Fibroblast of mammary gland (primary cell): Measurements from ENCODE around the gene APC2.
"Not testable (repeated sequence)": the region's sequence is repeated elsewhere in the genome, so short reads cannot be mapped to it uniquely, and the experiment has no call there.

Experiments
- DNase-seq: peaks from one replicate; pipeline ENCODE4 v3.0.0-alpha.2; 2010; ENCODE audit warnings: low read depth
- H3K4me3 ChIP-seq: 2 replicates; pipeline ENCODE4 v1.5.1; 2011; ENCODE audit warnings: low read depth, mild to moderate bottlenecking, low read length, moderate library complexity; ENCODE audit not compliant: control insufficient read depth
- CTCF ChIP-seq: conservative IDR thresholded peaks from 2 replicates; pipeline ENCODE4 v1.5.1; 2011; ENCODE audit warnings: low read depth, low read length, inconsistent platforms; ENCODE audit not compliant: control insufficient read depth, insufficient read depth

Gene APC2

GRCh38 chr19:1495799-1496713, 46.1 kb downstream of the APC2 start:
- TF ChIP-seq CTCF = no peak
- no peak overlapping the region for H3K4me3 ChIP-seq
- DNase-seq = no peak

- TF ChIP-seq CTCF = no peak
- H3K4me3 ChIP-seq = no peak overlapping the region
- DNase-seq = no peak
Observed at GRCh38 chr19:1496714-1497577, 47.0 kb downstream of the APC2 start.

GRCh38 chr19:1497578-1498235, 47.8 kb downstream of the APC2 start:
- H3K4me3 ChIP-seq = no peak overlapping the region
- no peak for TF ChIP-seq CTCF
- no peak for DNase-seq

- not testable (repeated sequence) for H3K4me3 ChIP-seq
Observed at GRCh38 chr19:1499231-1499630, 49.3 kb downstream of the APC2 start.

GRCh38 chr19:1501200-1501595, 51.3 kb downstream of the APC2 start:
- DNase-seq = no peak
- no peak for TF ChIP-seq CTCF
- H3K4me3 ChIP-seq = no peak overlapping the region

More at GRCh38 chr19:1499231-1499630, 49.3 kb downstream of the APC2 start:
- DNase-seq = not testable (repeated sequence)

GRCh38 chr19:1502433-1503088, 52.6 kb downstream of the APC2 start:
- H3K4me3 ChIP-seq = no peak overlapping the region
- TF ChIP-seq CTCF = no peak
- DNase-seq = no peak
